IPS DF 19.7 (cell line): ENCODE data around the gene ELAVL1.
"Not testable (repeated sequence)": the region's sequence is repeated elsewhere in the genome, so short reads cannot be mapped to it uniquely, and the experiment has no call there.

Experiments used
- DNase-seq: peaks from one replicate; pipeline ENCODE4 v3.0.0-alpha.2; 2013; ENCODE audit warnings: low read depth, low spot score

ELAVL1 gene

GRCh38 chr19:7941895-7942596, 63.4 kb downstream of the ELAVL1 start:
- DNase-seq = no peak

- no peak for DNase-seq
These were observed 64.6 kb downstream of the ELAVL1 start for GRCh38 chr19:7940841-7941240.

- DNase-seq = no peak
These were observed 70.7 kb downstream of the ELAVL1 start for GRCh38 chr19:7934766-7935165.

GRCh38 chr19:7933828-7934725, 71.4 kb downstream of the ELAVL1 start:
- no peak for DNase-seq

- DNase-seq = no peak
These were observed 72.0 kb downstream of the ELAVL1 start for GRCh38 chr19:7933411-7933810.

GRCh38 chr19:7932930-7933300, 72.5 kb downstream of the ELAVL1 start:
- DNase-seq = no peak

GRCh38 chr19:7932276-7932929, 73.0 kb downstream of the ELAVL1 start:
- DNase-seq = no peak

- DNase-seq = no peak
These were observed 74.0 kb downstream of the ELAVL1 start for GRCh38 chr19:7931221-7932061.

GRCh38 chr19:7930765-7931164, 74.7 kb downstream of the ELAVL1 start:
- DNase-seq = no peak

GRCh38 chr19:7930030-7930429, 75.4 kb downstream of the ELAVL1 start:
- DNase-seq = not testable (repeated sequence)

GRCh38 chr19:7928741-7929701, 76.4 kb downstream of the ELAVL1 start:
- no peak for DNase-seq

- DNase-seq = no peak
These were observed 77.1 kb downstream of the ELAVL1 start for GRCh38 chr19:7928334-7928706.

- DNase-seq = no peak
These were observed 77.7 kb downstream of the ELAVL1 start for GRCh38 chr19:7927605-7928333.

- DNase-seq = no peak
These were observed 78.5 kb downstream of the ELAVL1 start for GRCh38 chr19:7926727-7927604.

GRCh38 chr19:7926021-7926726, 79.3 kb downstream of the ELAVL1 start, which contains the start of gene CTXN1:
CTXN1 (minus strand) TSS chr19:7926135; CDS start chr19:7925538, 597 bp downstream.
- no peak for DNase-seq

GRCh38 chr19:7925171-7925851, 80.1 kb downstream of the ELAVL1 start:
- DNase-seq = no peak

- no peak for DNase-seq
These were observed 80.7 kb downstream of the ELAVL1 start for GRCh38 chr19:7924651-7925170.
